ENCODE results near the gene DNAH6.
A peak's percentile ranks its signal among the peaks of the same experiment; 100 is the strongest.

DNAH6 gene

DNA sequence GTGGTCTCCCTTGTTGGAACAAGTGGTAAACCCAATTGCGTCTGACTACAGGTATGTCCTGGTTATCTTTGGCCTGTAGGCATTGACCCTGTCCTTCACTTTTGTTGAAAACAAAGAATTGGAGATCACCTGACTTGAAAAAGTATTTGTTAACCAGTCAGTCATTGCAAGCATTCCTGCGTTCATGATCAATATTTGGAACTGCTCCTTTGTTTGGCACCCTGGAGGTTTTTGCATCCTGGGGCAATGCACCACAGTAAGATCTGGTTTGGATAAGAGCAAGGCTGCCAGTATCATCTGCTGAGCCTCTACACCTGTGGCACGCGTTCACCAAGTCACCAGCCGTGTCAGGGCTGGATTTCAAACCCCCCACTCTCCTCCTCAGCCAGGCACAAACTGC is 115.7 kb downstream of the DNAH6 start:
- DNase-seq = no peak

DNA sequence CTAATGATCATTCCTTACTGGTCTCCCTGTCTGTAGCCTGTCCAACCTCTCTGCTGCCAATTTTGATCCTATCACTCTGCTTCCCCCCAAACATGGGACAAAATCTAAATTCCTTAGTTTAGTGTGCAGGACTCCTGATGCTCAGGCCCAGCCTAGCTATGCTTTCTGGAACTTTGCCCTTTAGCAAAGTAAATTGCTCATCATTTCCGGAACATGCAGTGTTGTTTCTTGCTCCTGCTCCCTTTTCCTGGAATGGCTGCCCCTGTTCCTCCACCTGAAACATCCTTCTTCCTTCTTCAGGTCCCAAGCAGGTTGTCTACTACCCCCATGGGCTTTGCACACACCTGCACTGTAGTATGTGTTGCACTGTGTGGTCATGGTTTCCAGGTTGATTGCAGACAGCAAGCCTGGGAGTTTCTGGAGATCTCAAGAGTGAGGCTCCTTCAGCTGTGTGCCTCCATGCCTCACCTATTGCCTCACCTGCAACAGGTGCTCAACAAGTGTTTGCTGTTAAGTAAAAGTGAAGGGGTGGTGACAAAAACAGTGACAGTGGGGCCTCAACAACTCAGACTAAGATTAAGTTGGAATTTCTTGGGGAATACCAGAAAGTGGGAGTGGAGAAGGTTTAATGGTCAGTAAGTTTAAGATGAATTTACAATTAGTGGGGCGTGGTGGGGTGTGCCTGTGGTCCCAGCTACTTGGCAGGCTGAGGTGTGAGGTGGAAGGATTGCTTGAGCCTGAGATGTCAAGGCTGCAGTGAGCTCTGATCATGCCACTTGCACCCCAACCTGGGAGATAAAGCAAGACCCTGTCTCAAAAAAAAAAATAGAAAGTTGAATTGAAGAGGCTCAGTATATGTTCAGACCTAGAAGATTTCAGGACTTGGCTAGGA is 120.0 kb downstream of the DNAH6 start:
- no peak for DNase-seq

DNA sequence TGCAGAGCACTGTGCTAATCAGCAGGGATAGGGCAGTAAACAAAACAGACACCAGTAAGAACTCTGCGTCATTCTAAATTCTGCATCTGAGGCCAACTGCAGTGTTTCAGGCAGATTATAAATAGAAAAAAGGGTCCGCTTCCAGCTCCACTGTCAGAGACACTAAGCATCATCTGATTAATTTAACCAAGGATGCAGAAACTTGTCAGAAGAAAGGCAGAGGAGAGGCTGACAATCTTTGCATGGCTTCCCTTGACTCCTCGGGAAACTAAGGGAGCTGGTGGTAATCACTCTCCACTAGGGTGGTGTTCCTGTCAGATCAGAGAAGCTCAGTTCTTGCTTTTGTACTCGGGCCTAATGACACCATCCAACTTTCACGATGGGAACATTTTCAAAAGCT is 123.5 kb downstream of the DNAH6 start:
- no peak for DNase-seq

DNA sequence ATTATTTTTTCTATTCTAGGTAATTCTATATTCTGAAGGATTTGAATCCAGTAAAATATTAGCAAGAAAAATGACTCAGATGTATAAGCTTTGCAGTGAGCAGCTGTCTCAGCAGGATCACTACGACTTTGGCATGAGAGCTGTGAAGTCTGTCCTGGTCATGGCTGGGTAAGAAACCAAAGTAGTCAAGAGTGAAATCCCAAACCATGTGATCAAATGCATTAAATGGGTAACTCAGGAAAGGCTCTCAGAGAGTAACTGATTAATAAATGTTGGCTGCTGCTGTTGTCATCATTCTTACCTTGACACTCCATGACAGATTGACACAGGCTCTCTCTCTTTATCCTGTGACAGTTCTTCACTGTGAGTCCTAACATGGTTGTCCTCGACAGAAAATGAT is 124.1 kb downstream of the DNAH6 start:
- DNase-seq = no peak

DNA sequence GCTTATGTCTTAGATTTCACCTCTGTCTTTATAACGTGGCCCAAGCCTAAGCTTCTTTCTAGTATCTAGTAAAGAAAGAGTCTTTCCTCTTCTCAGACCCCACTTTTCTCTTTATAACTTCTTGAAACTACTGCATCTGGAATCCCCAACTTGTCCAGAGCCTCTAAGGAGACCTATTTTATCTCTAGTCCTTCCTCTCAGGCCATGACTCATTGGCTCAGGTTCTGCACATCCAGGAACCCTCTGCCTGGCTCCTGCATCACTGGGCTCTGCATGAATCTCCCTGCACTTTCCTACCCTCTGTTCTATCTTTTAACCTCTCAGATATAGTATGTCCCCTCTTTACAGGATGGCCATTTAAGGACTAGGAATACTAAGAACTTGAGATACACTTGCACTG is 124.7 kb downstream of the DNAH6 start:
- no peak for DNase-seq

DNA sequence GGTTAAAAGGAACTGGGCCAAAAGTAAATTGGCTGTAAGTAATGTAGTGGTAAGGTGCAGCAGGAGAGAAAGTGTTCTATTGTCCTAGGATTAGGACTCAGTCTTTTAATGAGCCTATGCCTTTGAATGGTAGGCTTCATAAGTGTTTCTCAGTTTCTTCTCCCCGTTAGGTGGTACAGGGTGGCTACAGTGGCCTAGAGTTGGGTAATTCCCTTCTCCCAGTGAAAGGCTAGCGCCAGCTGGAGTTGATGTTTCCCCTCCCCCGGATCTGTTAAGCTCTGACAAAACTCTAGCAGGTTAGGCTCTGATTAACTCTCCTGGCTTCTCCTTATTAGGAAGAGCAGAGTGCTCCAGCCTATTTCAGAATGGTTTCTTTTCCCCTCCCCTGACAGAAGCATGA is 127.7 kb downstream of the DNAH6 start:
- DNase-seq = no peak

DNA sequence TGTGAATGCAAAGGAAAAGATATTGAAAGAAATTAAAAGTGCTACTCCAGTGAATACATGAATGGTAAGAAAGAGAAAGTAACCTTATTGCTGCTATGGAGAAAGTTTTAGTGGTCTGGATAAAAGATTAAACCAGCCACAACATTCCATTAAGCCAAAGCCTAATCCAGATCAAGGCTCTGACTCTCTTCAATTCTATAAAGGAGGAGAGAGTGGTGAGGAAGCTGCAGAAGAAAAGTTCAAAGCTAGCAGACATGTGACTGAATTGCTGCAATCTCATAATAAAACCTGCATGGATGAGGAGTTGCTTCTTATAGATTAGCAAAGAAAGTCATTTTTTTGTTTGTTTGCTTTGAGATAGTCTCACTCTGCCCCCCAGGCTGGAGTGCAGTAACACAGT is 130.2 kb downstream of the DNAH6 start:
- no peak for DNase-seq

DNA sequence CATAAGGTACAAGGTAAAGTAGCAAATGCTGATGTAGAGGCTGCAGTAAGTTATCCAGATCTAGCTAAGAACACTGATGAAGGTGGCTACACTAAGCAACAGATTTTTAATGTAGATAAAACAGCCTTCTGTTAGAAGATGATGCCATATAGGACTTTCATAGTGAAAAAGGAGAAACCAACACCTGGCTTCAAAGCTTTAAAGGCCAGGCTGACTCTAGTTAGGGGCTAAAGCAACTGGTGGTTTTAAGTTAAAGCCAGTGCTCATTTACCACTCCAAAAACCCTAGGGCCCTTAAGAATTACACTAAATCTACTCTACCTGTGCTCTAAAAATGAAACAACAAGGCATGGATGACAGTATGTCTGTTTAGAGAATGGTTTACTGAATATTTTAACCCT is 131.0 kb downstream of the DNAH6 start:
- DNase-seq = no peak

DNA sequence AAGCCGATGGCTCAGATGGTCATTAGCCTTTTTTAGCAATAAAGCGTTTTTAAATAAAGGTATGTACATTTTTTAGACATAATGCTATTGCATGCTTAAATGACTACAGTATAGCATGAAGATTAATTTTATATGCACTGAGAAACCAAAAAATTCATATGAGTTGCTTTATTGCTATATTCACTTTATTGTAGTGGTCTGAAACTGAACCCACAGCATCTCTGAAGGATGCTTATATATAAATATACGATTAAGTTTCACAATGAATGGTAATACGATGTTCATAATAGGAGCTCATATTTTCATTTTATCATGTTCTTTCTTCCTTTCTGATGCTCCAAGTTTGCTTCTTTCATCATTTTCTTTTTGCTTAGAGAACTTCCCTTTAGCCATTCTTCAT is 132.8 kb downstream of the DNAH6 start:
- no peak for DNase-seq

DNA sequence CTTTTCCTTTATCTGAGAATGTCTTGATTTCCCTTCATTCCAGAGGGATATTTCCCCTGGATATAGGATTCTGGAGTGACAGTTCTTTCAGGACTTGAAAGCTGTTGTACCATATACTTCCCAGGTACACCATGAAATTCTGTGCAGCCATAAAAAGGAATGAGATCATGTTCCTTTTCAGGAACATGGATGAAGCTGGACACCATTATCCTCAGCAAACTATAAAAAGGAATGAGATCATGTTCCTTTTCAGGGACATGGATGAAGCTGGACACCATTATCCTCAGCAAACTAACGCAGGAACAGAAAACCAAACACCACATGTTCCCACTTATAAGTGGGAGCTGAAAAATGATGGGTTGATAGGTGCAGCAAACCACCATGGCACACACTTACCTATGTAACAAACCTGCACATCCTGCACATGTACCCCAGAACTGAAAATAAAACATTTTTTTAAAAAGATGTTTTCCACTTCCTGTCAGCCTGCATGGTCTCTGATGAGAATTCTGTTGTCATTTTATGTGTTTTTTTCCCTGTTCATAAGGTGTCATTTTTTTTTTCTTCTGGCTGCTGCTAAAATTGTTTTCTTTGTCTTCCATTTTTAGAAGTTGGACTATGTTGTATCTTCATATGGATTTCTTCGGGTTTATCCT is 133.3 kb downstream of the DNAH6 start:
- no peak for DNase-seq

DNA sequence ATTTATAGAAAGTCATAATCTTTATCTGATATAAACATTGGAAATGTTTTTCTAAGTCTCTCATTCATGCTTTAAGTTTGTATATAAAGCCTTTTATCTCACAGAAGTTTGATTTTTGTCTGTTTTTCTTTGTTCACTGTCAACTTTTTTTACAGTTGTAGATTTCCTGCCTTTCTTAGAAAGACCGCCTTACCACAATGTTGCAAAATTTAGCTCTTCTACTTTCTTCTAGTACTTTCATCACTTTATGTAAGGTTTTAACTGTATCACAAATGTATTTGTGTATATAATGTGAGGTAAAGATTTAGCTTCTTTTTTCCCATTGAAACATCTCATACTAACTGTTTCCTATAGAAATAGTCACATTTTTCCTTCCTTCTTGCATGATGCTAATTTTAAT is 136.1 kb downstream of the DNAH6 start:
- DNase-seq = peak; percentile 4

DNA sequence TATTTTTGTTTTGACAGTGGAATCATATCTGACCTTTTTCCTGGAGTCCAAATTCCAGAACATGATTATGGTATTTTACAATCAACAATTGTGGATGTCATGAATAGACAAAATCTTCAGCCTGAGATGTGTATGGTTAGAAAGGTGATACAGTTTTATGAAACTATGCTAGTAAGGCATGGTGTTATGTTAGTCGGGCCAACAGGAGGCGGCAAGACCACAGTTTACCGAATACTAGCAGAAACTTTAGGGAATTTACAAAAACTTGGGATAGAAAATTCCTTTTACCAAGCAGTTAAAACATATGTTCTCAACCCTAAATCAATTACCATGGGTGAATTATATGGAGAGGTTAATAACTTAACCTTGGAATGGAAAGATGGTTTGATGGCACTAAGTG is 137.0 kb downstream of the DNAH6 start:
- DNase-seq = no peak

DNA sequence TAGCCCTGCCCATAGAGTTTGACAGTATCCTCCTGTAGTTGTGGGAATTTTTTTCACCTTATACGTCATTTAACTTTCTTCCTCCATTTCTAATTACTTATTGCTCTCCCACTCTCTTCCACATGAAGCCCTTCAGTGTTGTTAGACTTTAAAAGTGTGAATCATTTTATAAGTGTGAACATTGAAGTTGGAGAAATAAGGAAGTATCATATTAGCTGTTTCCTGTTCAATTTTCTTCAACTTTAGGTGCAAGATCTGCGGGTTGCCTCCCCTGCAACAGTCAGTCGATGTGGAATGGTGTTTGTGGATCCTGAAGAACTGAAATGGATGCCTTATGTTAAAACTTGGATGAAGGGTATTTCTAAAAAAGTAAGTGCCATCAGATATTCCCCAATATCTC is 138.1 kb downstream of the DNAH6 start:
- no peak for DNase-seq

DNA sequence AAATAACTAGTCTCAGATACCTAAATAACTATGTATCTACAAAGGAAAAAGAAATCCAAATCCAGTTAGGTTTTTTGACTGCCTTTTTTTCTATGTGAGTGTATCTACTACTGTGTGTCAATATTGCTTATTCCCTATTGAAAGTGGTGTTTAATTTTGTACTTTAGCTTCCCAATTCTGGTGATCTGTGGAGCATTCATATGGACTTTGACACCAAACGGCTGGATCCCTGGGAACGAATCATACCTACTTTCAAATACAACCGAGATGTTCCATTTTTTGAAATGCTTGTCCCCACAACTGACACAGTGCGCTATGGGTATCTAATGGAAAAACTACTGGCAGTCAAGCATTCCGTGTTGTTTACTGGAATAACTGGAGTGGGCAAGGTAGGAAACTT is 152.8 kb downstream of the DNAH6 start:
- DNase-seq = no peak

DNA sequence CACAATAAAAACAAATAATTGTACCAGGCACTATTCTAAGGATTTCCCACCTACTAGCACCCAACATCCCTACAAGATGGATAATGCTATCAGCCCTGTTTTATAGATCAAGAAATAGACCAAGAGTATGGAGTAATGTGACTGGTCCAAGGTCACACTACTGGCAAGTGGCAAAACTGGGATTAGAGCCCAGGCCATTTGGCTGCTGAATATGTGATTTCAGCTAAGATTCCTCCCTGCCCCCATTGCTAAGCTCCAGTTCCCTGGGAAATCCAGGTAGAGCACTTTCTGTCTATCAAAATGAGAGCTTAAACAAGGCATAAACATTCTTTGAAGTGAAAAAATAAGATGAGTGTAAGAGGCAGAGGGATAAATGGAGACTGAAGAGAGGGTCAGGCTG is 157.8 kb downstream of the DNAH6 start:
- no peak for DNase-seq

DNA sequence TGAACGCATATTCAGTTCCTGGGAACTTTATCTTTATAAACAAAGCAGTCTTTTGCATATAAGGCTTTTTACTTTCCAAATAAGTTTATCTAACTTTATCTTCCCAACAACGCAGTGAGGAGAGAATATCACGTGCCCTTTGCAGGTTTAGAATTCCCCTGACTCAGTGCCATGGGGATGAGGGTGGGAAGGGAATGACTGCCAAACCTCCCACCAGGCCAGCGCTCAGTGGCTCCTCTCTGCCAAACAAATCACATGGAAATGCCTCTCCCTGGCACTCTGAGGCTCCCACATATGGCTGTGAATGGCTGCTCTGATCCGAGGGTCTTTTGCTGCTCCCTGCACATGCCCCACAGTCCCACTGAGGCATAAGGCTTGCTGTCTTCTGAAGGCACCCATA is 158.3 kb downstream of the DNAH6 start:
- no peak for DNase-seq

DNA sequence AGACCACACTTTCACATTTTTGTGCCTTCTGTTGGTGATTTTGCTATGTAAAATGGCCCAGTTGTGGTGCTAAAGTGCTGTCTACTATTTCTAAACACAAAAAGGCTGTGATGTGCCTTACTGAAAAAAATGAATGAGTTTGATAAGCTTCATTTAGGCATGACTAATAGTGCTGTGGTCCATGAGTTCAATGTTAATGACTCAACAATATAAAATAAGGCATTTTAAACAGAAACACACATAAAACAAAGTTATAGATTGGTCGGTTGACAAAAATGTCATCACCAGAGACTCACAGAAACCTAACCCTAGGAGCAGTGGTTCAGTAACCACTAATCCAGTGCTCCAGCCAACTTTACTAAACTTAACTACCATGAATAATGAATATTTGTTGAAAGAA is 160.0 kb downstream of the DNAH6 start:
- DNase-seq = no peak

DNA sequence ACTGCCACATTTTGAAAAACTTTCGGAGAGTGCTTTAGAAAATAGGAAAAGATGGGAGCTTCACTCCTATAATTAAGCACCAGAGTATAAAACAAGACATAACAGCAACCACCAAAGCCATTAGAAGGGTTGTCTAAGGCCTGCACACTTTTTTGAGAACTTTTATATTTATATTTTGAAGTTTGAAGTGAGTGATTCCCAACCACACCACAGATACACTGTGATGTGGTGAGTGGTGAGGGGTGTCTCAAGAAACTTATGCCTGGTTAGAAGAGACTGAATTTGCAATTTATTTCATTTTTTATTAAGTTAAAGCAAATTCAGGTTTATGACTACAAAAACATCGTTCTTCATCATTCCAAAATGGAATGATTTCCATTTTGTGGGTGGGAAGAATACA is 161.9 kb downstream of the DNAH6 start:
- no peak for DNase-seq

DNA sequence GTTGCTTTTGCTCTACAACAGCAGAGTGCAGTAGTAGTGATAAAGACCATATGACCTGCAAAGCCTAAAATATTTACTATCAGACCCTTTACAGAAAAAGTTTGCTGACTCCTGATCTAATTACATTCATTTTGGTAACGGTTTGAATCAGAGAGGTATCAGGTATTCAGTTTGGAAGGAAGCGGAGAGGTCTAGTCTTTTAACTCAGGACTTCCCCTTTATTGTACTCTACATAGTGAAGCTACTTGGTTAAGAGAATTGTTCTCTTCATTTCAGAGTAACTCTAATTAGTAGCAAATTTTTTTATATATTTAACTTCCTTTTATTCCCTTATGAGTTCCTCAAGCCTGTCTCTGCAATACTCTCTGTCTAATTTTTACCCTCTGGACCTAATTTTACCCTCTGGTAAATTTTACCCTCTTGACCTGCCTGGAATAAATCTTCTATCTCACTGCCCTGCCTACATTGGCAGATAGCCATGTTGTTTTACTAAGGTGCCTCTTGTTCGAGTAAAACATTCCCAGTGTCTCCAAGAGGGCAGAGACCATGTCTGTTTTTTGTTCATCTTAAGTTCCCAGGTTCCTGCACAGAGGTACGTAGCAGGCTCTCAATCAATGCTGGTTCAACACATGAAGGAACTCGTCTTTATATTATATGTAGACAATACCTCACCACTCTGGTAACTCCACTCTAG is 170.6 kb downstream of the DNAH6 start:
- no peak for DNase-seq

DNA sequence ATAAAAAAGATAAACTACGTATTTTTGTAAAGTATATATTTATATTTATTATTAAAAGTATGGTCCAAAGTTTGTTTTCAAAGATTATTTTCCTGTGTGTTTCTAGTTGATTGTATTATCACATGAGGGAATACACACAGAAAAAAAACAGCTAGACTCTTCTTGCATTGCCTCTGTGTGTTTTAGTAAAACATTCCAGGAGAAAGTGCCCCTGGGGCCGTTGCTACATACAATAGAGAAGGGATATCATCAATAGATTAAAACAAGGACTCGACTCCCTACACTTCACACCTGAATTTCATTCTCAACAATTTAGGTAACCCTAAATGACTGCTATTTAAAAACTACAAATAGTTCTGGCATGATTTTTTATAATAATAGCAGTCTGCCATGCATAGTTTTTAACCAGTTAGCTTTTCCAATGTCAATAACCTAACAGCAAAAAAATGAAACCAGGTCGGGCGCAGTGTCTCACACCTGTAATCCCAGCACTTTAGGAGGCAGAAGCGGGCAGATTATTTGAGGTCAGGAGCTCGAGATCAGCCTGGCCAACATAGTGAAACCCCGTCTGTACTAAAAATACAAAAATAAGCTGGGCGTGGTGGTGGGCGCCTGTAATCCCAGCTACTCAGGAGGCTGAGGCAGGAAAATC is 171.3 kb downstream of the DNAH6 start:
- no peak for DNase-seq

DNA sequence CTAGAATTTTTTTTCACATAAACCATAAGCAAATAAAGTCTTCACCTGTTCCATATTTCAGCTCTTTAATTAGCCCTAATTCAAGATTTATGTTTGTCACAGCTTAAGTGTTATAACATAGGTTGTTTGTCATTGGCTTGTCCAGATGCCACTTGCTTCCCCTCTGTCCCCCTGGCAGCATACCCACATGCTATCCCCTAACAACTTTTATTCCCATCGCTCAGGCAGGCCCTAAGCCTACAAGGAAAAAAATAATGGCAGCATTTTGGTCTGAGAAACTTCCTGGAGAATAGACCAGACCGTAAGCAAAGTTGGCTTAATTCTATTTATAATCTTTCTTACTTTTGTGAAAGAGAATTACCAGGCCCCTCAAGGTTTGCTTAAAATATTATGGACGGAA is 173.9 kb downstream of the DNAH6 start:
- no peak for DNase-seq

DNA sequence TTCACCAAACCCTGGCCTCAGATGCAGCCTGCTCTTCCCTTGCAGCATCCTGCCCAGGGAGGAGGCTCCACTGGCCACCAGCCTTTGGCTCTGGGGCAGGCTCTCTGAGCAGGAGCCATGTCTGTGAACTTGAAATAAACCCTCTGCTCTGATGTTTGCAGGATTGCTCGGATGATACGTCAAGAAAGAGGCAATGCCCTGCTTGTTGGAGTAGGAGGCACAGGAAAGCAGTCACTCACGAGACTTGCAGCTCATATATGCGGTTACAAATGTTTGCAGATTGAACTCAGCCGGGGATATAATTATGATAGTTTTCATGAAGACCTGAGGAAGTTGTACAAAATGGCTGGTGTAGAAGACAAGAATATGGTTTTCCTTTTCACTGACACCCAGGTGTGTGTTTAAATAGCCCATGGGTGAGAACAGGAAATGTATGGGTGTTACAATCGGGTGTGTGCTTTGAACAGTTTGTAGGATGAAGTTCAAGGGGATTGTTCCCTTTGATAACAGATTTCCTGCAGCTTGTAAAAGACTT is 177.9 kb downstream of the DNAH6 start:
- no peak for DNase-seq

DNA sequence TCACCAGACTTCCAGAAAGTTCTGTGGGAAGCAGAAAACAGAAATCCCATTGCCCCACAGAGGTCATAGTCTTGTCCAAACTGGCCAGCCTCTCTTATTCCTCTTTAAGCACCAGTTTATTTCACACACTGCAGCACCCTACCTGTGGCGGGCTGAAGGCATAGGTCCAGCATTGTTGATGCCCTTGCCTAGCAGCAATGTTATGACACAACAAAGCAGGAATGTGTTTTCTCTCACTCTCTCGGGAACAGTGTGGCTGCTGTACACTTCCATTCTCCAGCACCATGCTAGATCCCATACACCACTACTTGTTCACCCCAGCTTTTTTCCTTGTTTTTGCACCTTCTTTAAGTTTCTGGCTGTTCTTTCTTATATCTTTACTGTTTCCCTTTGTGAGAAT is 181.6 kb downstream of the DNAH6 start:
- no peak for DNase-seq
